Keratinocyte (primary cell): ENCODE measurements around the gene ZNF324B. TPM values are rescaled to one million over a fixed set of nuclear protein-coding genes. Genes with fewer than 3 reads are reported as not detected.
A peak's percentile ranks its signal among the peaks of the same experiment; 100 is the strongest.

Experiments used
- DNase-seq: peaks from one replicate; pipeline ENCODE4 v3.0.0-alpha.2; 2011; ENCODE audit warnings: low read depth, missing footprints, low spot score
- FAIRE-seq: peaks from 2 replicates; lab custom pipeline; 2011; peaks lifted over from hg19 to GRCh38; lab: Jason Lieb, UNC
- H2AFZ ChIP-seq: 2 replicates; pipeline ENCODE4 v1.6.0; 2012; ENCODE audit warnings: low read length, control low read depth, inconsistent platforms; ENCODE audit not compliant: control insufficient read depth
- H3K27ac ChIP-seq: 2 replicates; pipeline ENCODE4 v1.5.1; 2011; ENCODE audit warnings: low read length; ENCODE audit not compliant: control insufficient read depth, insufficient read depth
- H3K27me3 ChIP-seq: 3 replicates; pipeline ENCODE4 v1.6.0; 2011; ENCODE audit warnings: low read length; ENCODE audit not compliant: control insufficient read depth, insufficient read depth; ENCODE audit errors: extremely low read depth
- H3K36me3 ChIP-seq, 2 experiments: 2 replicates in 1 of 2; 3 replicates in 1 of 2; pipeline ENCODE4 v1.5.1; 2011; ENCODE audit warnings: low read length in 2 of 2, mild to moderate bottlenecking in 1 of 2; ENCODE audit not compliant: control insufficient read depth in 2 of 2, insufficient read depth in 2 of 2; ENCODE audit errors: extremely low read depth in 1 of 2
- H3K4me1 ChIP-seq: 3 replicates; pipeline ENCODE4 v1.5.1; 2011; ENCODE audit warnings: low read length; ENCODE audit not compliant: control insufficient read depth, insufficient read depth; ENCODE audit errors: extremely low read depth
- H3K4me2 ChIP-seq: 3 replicates; pipeline ENCODE4 v1.6.0; 2011; ENCODE audit warnings: low read depth, low read length; ENCODE audit not compliant: control insufficient read depth, insufficient read depth; ENCODE audit errors: extremely low read depth
- H3K4me3 ChIP-seq, 3 experiments: fragments of 200-600 bp in 1 of 3; sonication (generic) in 1 of 3; 2 replicates in 2 of 3; 3 replicates in 1 of 3; pipeline ENCODE4 v1.5.1; 2011 to 2016; ENCODE audit warnings: low read length in 3 of 3, mild to moderate bottlenecking in 3 of 3, control low read depth in 2 of 3, inconsistent platforms in 1 of 3, low read depth in 1 of 3, mixed read lengths in 1 of 3, mixed run types in 1 of 3, moderate library complexity in 1 of 3; ENCODE audit not compliant: control insufficient read depth in 2 of 3, insufficient read depth in 2 of 3; ENCODE audit errors: extremely low read depth in 1 of 3
- H3K79me2 ChIP-seq: 2 replicates; pipeline ENCODE4 v1.6.0; 2012; ENCODE audit warnings: low read length; ENCODE audit not compliant: control insufficient read depth, insufficient read depth
- H3K9ac ChIP-seq: 3 replicates; pipeline ENCODE4 v1.6.0; 2011; ENCODE audit warnings: low read length; ENCODE audit not compliant: control insufficient read depth, insufficient read depth; ENCODE audit errors: extremely low read depth
- H3K9me1 ChIP-seq: 3 replicates; pipeline ENCODE4 v1.6.0; 2011; ENCODE audit warnings: low read length; ENCODE audit not compliant: control insufficient read depth, insufficient read depth; ENCODE audit errors: extremely low read depth
- H3K9me3 ChIP-seq: 2 replicates; pipeline ENCODE4 v1.5.1; 2012; ENCODE audit warnings: low read depth, low read length; ENCODE audit not compliant: control insufficient read depth
- H4K20me1 ChIP-seq: 3 replicates; pipeline ENCODE4 v1.6.0; 2011; ENCODE audit warnings: low read length; ENCODE audit not compliant: control insufficient read depth, insufficient read depth; ENCODE audit errors: extremely low read depth
- CTCF ChIP-seq, 3 experiments: IDR thresholded peaks in 1 of 3; conservative IDR thresholded peaks in 1 of 3; optimal IDR thresholded peaks in 1 of 3; 2 replicates in 2 of 3; 3 replicates in 1 of 3; pipeline versions ENCODE3 to v1.5.1; 2011; ENCODE audit warnings: low read length in 3 of 3, mild to moderate bottlenecking in 3 of 3, moderate library complexity in 2 of 3, control low read depth in 1 of 3, inconsistent platforms in 1 of 3; ENCODE audit not compliant: insufficient read depth in 2 of 3; ENCODE audit errors: extremely low read depth in 1 of 3
- EZH2 ChIP-seq: IDR thresholded peaks from one replicate; pipeline ENCODE4 v1.6.1; 2012; ENCODE audit warnings: inconsistent platforms, mild to moderate bottlenecking, low read length, moderate library complexity
- dilution Hi-C: fragments of 300-500 bp; cut with MboI; formaldehyde crosslinking; loops from one replicate; pipeline ENCODE4 v1.7.0; 2020; ENCODE audit warnings: low sequenced_read_pairs; ENCODE audit not compliant: extremely low pct_ligation_motif_present
- polyA plus RNA-seq, 5 experiments: library from polyadenylated mRNA; depleted of rRNA in 3 of 5; stranded (reverse) in 3 of 5; stranded (forward) in 1 of 5; unstranded in 1 of 5; fragments of >200 nt; gene quantifications; 1 replicate in 1 of 5; 2 replicates in 3 of 5; 3 replicates in 1 of 5; pipeline versions ENCODE4 v1.2.1 to v1.2.3, GENCODE V29; 2011 to 2012; ENCODE audit warnings: missing spikeins in 2 of 5, low read depth in 1 of 5, low replicate concordance in 1 of 5

Gene ZNF324B
- polyA plus RNA-seq, 1 donor (not counting 4 experiments of a cell fraction or from before 2014, with no cell fraction given), result 2.0 TPM

- H3K4me3 ChIP-seq, result peak overlapping the region; percentile 91 to 93 (median 93)
- H3K79me2 ChIP-seq, result peaks cover 36% of the 10 kb centered on the region
- no peaks in the 10 kb centered on the region for H3K27me3 ChIP-seq
- peaks cover 0 to 2% of the 10 kb centered on the region in 2 experiments for H3K36me3 ChIP-seq
- H3K9ac ChIP-seq, result peak overlapping the region; percentile 91
- peak; percentile 38 to 58 (median 53) for TF ChIP-seq CTCF (optimal IDR thresholded peaks at IDR 0.05 in 1 of 3, IDR thresholded peaks at IDR 0.05 in 1 of 3, conservative IDR thresholded peaks at IDR 0.05 in 1 of 3; ENCODE audit: extremely low read depth in 1 of 3, insufficient read depth in 2 of 3, low read length in 3 of 3)
- no peak for TF ChIP-seq EZH2
- peak overlapping the region; percentile 87 for H3K27ac ChIP-seq
- dilution Hi-C loops, result no loop called here
- H2AFZ ChIP-seq, result no peak overlapping the region
- peaks cover 4% of the 10 kb centered on the region for H3K9me1 ChIP-seq
- H3K4me2 ChIP-seq, result peak overlapping the region; percentile 99
- no peak for FAIRE-seq
- no peaks in the 10 kb centered on the region for H4K20me1 ChIP-seq
- no peaks in the 10 kb centered on the region for H3K9me3 ChIP-seq
- no peak for DNase-seq
- peaks cover 24% of the 10 kb centered on the region for H3K4me1 ChIP-seq
Measured at GRCh38 chr19:58406818-58407657, 44.4 kb upstream of the ZNF324B start.

GRCh38 chr19:58407658-58408151 is 43.7 kb upstream of the ZNF324B start:
- TF ChIP-seq CTCF (optimal IDR thresholded peaks at IDR 0.05 in 1 of 3, IDR thresholded peaks at IDR 0.05 in 1 of 3, conservative IDR thresholded peaks at IDR 0.05 in 1 of 3; ENCODE audit: extremely low read depth in 1 of 3, insufficient read depth in 2 of 3, low read length in 3 of 3), result no peak
- TF ChIP-seq EZH2, result no peak
- dilution Hi-C loops, result no loop called here
- peak overlapping the region; percentile 99 for H3K4me2 ChIP-seq
- H3K4me3 ChIP-seq, result peak overlapping the region; percentile 91 to 93 (median 93)
- peak overlapping the region; percentile 91 for H3K9ac ChIP-seq
- H4K20me1 ChIP-seq, result no peaks in the 10 kb centered on the region
- no peak for FAIRE-seq
- no peaks in the 10 kb centered on the region for H3K9me3 ChIP-seq
- peak overlapping the region; percentile 85 for H2AFZ ChIP-seq
- peaks cover 4% of the 10 kb centered on the region for H3K9me1 ChIP-seq
- H3K27ac ChIP-seq, result peak overlapping the region; percentile 87
- peaks cover 0 to 2% of the 10 kb centered on the region in 2 experiments for H3K36me3 ChIP-seq
- H3K79me2 ChIP-seq, result peaks cover 36% of the 10 kb centered on the region
- no peak for DNase-seq
- H3K27me3 ChIP-seq, result no peaks in the 10 kb centered on the region
- H3K4me1 ChIP-seq, result peaks cover 21% of the 10 kb centered on the region
